Peyer's patch (tissue), 4 donors: ENCODE measurements around the gene DMWD.

ENCODE experiments used
- POLR2A ChIP-seq, 2 donors: fragments of 450-650 bp; IDR thresholded peaks; one replicate each; pipeline ENCODE4 v1.5.1; 2017; ENCODE audit warnings: antibody characterized with exemption in 2 of 2, mild to moderate bottlenecking in 2 of 2, moderate library complexity in 2 of 2
- TF ChIP-seq, protein P1 (sequence below), 6 experiments: fragments of 450-650 bp in 4 of 6; fragments of 200-600 bp in 2 of 6; sonication (generic) in 1 of 6; IDR thresholded peaks; one replicate each; pipeline ENCODE4 v1.5.1; 2017 to 2019; ENCODE audit warnings: antibody characterized with exemption in 6 of 6, mild to moderate bottlenecking in 3 of 6, moderate library complexity in 1 of 6

GRCh38 chr19:45758921-45759320 is 33.7 kb downstream of the DMWD start:
- TF ChIP-seq, protein P1, sequence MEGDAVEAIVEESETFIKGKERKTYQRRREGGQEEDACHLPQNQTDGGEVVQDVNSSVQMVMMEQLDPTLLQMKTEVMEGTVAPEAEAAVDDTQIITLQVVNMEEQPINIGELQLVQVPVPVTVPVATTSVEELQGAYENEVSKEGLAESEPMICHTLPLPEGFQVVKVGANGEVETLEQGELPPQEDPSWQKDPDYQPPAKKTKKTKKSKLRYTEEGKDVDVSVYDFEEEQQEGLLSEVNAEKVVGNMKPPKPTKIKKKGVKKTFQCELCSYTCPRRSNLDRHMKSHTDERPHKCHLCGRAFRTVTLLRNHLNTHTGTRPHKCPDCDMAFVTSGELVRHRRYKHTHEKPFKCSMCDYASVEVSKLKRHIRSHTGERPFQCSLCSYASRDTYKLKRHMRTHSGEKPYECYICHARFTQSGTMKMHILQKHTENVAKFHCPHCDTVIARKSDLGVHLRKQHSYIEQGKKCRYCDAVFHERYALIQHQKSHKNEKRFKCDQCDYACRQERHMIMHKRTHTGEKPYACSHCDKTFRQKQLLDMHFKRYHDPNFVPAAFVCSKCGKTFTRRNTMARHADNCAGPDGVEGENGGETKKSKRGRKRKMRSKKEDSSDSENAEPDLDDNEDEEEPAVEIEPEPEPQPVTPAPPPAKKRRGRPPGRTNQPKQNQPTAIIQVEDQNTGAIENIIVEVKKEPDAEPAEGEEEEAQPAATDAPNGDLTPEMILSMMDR (IDR thresholded peaks at IDR 0.05), result no peak
- no peak for TF ChIP-seq POLR2A (IDR thresholded peaks at IDR 0.05)
